ENCODE data around the gene SIRT2. TPM values are rescaled to one million over a fixed set of nuclear protein-coding genes. Genes with fewer than 3 reads are reported as not detected.
A peak's percentile ranks its signal among the peaks of the same experiment; 100 is the strongest.
"Not testable (repeated sequence)": the region's sequence is repeated elsewhere in the genome, so short reads cannot be mapped to it uniquely, and the experiment has no call there.

SIRT2 gene
- total RNA-seq, 1 donor from 2014 or later, result 45.2 TPM

DNA sequence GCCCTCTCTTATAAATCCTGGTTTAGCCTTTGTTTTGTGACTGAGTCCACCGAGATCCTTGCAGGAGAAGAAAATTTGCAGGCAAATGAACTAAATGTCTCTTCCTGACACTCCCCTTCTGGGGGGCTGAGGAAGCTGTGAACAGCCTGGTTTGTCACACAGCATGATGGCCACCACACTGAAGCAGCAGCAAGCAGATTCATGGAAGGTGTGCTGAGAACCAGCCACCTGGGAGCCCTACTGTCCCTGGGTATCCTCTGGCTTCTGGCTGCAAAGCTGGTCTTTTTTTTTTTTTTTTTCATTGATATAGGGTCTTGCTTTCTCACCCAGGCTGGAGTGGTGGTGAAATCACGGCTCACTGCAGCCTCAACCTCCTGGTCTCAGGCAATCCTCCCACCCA lies 42.6 kb upstream of the SIRT2 start:
- H3K4me1 Mint-ChIP-seq, result peaks cover 18% of the 10 kb centered on the region
- H3K27me3 Mint-ChIP-seq (ENCODE audit: low read depth), result no peaks in the 10 kb centered on the region

DNA sequence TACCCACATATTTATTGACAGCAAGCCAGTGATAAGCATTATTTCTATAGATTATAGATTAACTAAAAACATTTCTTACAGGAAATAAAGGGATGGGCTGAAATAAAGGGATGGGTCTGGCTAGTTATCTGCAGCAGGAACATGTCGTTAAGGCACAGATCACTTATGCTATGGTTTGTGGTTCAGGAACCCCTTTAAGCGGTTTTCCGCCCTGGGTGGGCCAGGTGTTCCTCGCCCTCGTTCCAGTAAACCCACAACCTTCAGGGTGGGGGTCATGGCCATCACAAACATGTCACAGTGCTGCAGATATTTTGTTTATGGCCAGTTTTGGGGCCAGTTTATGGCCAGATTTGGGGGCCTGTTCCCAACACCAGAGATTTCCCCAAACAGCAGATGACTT lies 42.0 kb upstream of the SIRT2 start:
- DNase-seq (ENCODE audit: low spot score in 2 of 2, unreplicated experiment in 2 of 2); H3K4me3 Mint-ChIP-seq; H3K27ac Mint-ChIP-seq; H3K27me3 Mint-ChIP-seq (ENCODE audit: low read depth); H3K9me3 Mint-ChIP-seq: not testable (repeated sequence)
- H3K4me1 Mint-ChIP-seq, result peaks cover 18% of the 10 kb centered on the region
- peaks cover 21% of the 10 kb centered on the region for H3K36me3 Mint-ChIP-seq

More for the DNA sequence above, 42.6 kb upstream of the SIRT2 start:
- TF ChIP-seq, protein P1, sequence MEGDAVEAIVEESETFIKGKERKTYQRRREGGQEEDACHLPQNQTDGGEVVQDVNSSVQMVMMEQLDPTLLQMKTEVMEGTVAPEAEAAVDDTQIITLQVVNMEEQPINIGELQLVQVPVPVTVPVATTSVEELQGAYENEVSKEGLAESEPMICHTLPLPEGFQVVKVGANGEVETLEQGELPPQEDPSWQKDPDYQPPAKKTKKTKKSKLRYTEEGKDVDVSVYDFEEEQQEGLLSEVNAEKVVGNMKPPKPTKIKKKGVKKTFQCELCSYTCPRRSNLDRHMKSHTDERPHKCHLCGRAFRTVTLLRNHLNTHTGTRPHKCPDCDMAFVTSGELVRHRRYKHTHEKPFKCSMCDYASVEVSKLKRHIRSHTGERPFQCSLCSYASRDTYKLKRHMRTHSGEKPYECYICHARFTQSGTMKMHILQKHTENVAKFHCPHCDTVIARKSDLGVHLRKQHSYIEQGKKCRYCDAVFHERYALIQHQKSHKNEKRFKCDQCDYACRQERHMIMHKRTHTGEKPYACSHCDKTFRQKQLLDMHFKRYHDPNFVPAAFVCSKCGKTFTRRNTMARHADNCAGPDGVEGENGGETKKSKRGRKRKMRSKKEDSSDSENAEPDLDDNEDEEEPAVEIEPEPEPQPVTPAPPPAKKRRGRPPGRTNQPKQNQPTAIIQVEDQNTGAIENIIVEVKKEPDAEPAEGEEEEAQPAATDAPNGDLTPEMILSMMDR (IDR thresholded peaks at IDR 0.05; ENCODE audit: unreplicated experiment), result no peak
- Mint-ChIP-seq H3K36me3 (peaks cover 26% of the 10 kb centered on the region), H3K4me3 (no peak overlapping the region), H3K27ac (no peak overlapping the region), H3K9me3 (no peaks in the 10 kb centered on the region)
- DNase-seq (ENCODE audit: low spot score in 2 of 2, unreplicated experiment in 2 of 2), result no peak

DNA sequence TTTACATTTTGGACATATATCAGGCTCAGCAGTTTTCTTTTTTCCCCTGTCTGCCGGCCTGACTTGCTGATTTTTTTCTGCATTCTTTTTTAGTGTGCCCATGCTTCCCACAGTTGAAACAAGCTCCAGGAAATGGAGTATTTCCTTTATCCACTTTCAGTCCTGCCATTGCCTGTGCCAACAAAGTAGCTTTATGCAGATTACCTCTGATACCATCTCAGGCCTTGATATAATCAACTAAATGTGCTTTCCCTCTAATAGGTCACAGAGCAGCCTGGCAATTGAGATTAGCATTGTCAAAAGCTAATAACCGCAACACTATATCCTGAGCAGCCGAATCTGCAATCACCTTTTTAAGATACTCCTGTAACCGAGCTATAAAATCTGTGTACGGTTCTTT lies 40.5 kb upstream of the SIRT2 start:
- H3K4me1 Mint-ChIP-seq, result peaks cover 18% of the 10 kb centered on the region

DNA sequence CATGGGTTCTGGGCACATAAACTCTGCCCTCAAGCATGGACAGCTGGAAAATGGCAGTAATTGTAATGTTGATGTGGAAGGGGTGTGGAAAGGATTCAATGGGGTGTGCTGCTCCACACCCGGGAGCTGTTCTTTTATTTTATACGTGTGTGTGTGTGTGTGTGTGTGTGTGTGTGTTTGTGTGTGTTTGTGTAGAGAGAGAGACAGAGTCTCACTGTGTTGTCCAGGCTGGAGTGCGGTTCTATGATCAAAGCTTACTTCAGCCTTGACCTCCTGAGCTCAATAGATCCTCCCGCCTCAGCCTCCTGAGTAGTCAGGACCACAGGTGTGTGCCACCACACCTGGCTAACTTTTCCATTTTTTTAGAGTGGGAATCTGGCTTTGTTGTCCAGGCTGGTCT lies 34.1 kb upstream of the SIRT2 start:
- no peak overlapping the region for H3K4me3 Mint-ChIP-seq
- peaks cover 18% of the 10 kb centered on the region for H3K9me3 Mint-ChIP-seq
- TF ChIP-seq, protein P1 (IDR thresholded peaks at IDR 0.05; ENCODE audit: unreplicated experiment), result no peak
- H3K27ac Mint-ChIP-seq, result no peak overlapping the region
- DNase-seq (ENCODE audit: low spot score in 2 of 2, unreplicated experiment in 2 of 2), result no peak
- H3K36me3 Mint-ChIP-seq, result peaks cover 32% of the 10 kb centered on the region
- H3K27me3 Mint-ChIP-seq (ENCODE audit: low read depth), result no peaks in the 10 kb centered on the region
- peaks cover 17% of the 10 kb centered on the region for H3K4me1 Mint-ChIP-seq

More for the DNA sequence above, 40.5 kb upstream of the SIRT2 start:
- TF ChIP-seq, protein P1 (IDR thresholded peaks at IDR 0.05; ENCODE audit: unreplicated experiment), result no peak
- no peak for DNase-seq (ENCODE audit: low spot score in 2 of 2, unreplicated experiment in 2 of 2)
- peak overlapping the region; percentile 28 for H3K27ac Mint-ChIP-seq
- no peaks in the 10 kb centered on the region for H3K27me3 Mint-ChIP-seq (ENCODE audit: low read depth)
- H3K4me3 Mint-ChIP-seq, result no peak overlapping the region
- H3K9me3 Mint-ChIP-seq, result peaks cover 13% of the 10 kb centered on the region
- peaks cover 28% of the 10 kb centered on the region for H3K36me3 Mint-ChIP-seq

DNA sequence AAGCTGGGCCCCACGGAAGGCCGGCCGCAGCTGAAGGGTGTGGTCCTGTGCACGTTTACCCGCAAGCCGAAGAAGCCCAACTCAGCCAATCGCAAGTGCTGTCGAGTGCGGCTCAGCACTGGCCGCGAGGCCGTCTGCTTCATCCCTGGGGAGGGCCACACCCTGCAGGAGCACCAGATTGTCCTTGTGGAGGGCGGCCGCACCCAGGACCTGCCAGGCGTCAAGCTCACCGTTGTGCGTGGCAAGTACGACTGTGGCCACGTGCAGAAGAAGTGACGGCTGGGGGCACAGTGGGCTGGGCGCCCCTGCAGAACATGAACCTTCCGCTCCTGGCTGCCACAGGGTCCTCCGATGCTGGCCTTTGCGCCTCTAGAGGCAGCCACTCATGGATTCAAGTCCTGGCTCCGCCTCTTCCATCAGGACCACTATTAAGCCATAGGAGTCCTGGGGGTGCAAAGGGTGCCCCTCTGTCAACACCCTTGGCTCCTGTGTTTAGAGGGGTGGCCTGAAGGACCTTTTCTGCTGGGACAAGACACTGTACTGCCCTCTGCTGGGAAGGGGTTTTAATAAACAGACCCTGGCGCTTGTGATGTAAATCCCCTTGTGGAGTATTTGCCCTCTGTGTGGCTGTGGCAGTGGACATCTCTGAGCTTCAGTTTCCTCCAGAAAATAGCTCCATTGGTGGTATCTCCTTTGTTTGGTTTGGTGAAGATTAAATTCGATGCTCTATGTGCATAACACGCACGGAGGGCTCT lies 33.2 kb upstream of the SIRT2 start:
- TF ChIP-seq, protein P1 (IDR thresholded peaks at IDR 0.05; ENCODE audit: unreplicated experiment), result no peak
- no peak for DNase-seq (ENCODE audit: low spot score in 2 of 2, unreplicated experiment in 2 of 2)
- peaks cover 18% of the 10 kb centered on the region for H3K9me3 Mint-ChIP-seq
- peaks cover 17% of the 10 kb centered on the region for H3K4me1 Mint-ChIP-seq
- H3K4me3 Mint-ChIP-seq, result peak overlapping the region; percentile 98
- no peak overlapping the region for H3K27ac Mint-ChIP-seq
- H3K27me3 Mint-ChIP-seq (ENCODE audit: low read depth), result no peaks in the 10 kb centered on the region
- peaks cover 33% of the 10 kb centered on the region for H3K36me3 Mint-ChIP-seq

DNA sequence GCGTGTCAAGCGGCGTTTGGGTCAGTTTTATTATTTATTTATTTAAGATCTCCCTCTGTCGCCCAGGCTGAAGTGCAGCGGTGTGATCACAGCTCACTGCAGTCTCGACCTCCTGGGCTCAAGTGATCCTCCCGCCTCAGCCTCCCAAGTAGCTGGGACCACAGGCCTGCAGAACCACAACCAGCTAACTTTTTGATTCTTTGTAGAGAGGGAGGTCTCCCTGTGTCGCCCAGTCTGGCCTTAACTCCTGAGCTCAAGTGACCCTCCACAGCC lies 32.0 kb upstream of the SIRT2 start:
- DNase-seq (ENCODE audit: low spot score in 2 of 2, unreplicated experiment in 2 of 2), result no peak
- H3K9me3 Mint-ChIP-seq, result peaks cover 18% of the 10 kb centered on the region
- H3K27ac Mint-ChIP-seq, result peak overlapping the region; percentile 100
- H3K27me3 Mint-ChIP-seq (ENCODE audit: low read depth), result no peaks in the 10 kb centered on the region
- H3K4me3 Mint-ChIP-seq, result peak overlapping the region; percentile 98
- peaks cover 33% of the 10 kb centered on the region for H3K36me3 Mint-ChIP-seq
- TF ChIP-seq, protein P1 (IDR thresholded peaks at IDR 0.05; ENCODE audit: unreplicated experiment), result no peak
- H3K4me1 Mint-ChIP-seq, result peaks cover 17% of the 10 kb centered on the region
